HL-60 (cell line): Measurements from ENCODE around the gene TREH.

Experiments used
- DNase-seq, 2 experiments: peaks; one replicate each; pipeline ENCODE4 v3.0.0-alpha.2; 2010 to 2020; ENCODE audit warnings: low read depth in 1 of 2, low spot score in 1 of 2
- H3K27ac ChIP-seq: fragments of 250-450 bp; sonication (Bioruptor Pico); replicated peaks from 2 replicates; pipeline ENCODE4 v1.5.1; 2020; ENCODE audit warnings: mild to moderate bottlenecking, moderate library complexity
- H3K27me3 ChIP-seq: fragments of 250-450 bp; sonication (Bioruptor Pico); 2 replicates; pipeline ENCODE4 v1.5.1; 2021; ENCODE audit warnings: mild to moderate bottlenecking, moderate library complexity; ENCODE audit not compliant: insufficient read depth, poor library complexity, severe bottlenecking
- H3K4me3 ChIP-seq: replicated peaks from 2 replicates; pipeline ENCODE4 v1.5.1; 2011; ENCODE audit warnings: mild to moderate bottlenecking, control low read depth, low read length; ENCODE audit not compliant: insufficient read depth
- GABPA ChIP-seq: IDR thresholded peaks from 2 replicates; pipeline ENCODE4 v1.6.1; 2012; ENCODE audit warnings: low read depth
- POLR2AphosphoS5 ChIP-seq: IDR thresholded peaks from 2 replicates; pipeline ENCODE4 v1.6.1; 2012; ENCODE audit warnings: low read depth
- SPI1 ChIP-seq: IDR thresholded peaks from 2 replicates; pipeline ENCODE4 v1.6.1; 2012; ENCODE audit warnings: low read depth, mild to moderate bottlenecking, borderline replicate concordance
- TF ChIP-seq, protein P1 (sequence below): IDR thresholded peaks from one replicate; pipeline ENCODE4 v1.5.1; 2011; ENCODE audit warnings: low read length, control low read depth, inconsistent platforms; ENCODE audit not compliant: insufficient read depth
- TF ChIP-seq, protein P2 (sequence below): IDR thresholded peaks from 2 replicates; pipeline ENCODE4 v1.6.1; 2012; ENCODE audit warnings: low read depth; ENCODE audit not compliant: insufficient replicate concordance

The TREH gene

DNA sequence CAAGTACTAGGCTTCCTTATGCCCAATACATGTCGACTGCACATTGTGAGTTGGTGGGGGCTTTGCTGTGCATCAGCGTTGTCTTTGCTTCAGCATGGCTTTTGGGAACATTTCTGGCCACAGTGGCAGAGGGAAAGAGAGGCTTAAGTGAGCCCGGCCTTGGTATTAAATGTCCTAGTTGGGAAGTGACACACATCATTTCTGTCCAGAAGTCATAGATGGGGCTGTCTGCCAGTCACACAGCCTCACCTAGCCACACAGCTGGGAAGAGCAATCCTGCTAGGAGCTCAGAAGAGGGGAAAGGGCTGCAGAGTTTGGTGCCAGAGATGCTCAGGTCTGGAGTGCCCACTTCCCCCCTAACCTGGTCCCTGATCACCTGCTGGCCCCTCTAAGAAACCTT, 27.6 kb downstream of the TREH start:
- TF ChIP-seq, protein P1, sequence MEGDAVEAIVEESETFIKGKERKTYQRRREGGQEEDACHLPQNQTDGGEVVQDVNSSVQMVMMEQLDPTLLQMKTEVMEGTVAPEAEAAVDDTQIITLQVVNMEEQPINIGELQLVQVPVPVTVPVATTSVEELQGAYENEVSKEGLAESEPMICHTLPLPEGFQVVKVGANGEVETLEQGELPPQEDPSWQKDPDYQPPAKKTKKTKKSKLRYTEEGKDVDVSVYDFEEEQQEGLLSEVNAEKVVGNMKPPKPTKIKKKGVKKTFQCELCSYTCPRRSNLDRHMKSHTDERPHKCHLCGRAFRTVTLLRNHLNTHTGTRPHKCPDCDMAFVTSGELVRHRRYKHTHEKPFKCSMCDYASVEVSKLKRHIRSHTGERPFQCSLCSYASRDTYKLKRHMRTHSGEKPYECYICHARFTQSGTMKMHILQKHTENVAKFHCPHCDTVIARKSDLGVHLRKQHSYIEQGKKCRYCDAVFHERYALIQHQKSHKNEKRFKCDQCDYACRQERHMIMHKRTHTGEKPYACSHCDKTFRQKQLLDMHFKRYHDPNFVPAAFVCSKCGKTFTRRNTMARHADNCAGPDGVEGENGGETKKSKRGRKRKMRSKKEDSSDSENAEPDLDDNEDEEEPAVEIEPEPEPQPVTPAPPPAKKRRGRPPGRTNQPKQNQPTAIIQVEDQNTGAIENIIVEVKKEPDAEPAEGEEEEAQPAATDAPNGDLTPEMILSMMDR = no peak
- TF ChIP-seq GABPA (no peak), SPI1 (no peak), POLR2AphosphoS5 (no peak)
- TF ChIP-seq, protein P2, sequence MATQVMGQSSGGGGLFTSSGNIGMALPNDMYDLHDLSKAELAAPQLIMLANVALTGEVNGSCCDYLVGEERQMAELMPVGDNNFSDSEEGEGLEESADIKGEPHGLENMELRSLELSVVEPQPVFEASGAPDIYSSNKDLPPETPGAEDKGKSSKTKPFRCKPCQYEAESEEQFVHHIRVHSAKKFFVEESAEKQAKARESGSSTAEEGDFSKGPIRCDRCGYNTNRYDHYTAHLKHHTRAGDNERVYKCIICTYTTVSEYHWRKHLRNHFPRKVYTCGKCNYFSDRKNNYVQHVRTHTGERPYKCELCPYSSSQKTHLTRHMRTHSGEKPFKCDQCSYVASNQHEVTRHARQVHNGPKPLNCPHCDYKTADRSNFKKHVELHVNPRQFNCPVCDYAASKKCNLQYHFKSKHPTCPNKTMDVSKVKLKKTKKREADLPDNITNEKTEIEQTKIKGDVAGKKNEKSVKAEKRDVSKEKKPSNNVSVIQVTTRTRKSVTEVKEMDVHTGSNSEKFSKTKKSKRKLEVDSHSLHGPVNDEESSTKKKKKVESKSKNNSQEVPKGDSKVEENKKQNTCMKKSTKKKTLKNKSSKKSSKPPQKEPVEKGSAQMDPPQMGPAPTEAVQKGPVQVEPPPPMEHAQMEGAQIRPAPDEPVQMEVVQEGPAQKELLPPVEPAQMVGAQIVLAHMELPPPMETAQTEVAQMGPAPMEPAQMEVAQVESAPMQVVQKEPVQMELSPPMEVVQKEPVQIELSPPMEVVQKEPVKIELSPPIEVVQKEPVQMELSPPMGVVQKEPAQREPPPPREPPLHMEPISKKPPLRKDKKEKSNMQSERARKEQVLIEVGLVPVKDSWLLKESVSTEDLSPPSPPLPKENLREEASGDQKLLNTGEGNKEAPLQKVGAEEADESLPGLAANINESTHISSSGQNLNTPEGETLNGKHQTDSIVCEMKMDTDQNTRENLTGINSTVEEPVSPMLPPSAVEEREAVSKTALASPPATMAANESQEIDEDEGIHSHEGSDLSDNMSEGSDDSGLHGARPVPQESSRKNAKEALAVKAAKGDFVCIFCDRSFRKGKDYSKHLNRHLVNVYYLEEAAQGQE = no peak
- Histone ChIP-seq H3K4me3 (no peak overlapping the region), H3K27ac (no peak overlapping the region), H3K27me3 (peaks cover 3% of the 10 kb centered on the region)
- DNase-seq = no peak

DNA sequence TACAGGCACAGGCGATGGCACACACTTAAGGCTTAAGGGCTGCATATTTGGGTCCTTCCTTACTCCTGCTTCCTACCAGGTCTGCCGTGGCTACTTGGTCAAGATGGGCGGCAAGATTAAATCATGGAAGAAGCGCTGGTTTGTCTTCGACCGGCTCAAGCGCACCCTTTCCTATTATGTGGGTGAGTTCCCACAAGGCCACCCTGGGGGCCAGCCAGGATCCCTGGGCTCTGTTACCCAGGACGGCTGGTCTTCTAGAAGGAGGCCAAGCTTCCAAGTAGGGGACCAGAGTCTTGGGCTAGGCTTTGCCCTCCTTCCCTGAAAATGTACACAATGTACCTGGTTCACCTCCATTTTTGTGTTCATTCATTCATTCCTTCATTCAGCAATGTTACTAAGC, 29.1 kb downstream of the TREH start:
- DNase-seq = no peak
- Histone ChIP-seq H3K27ac (no peak overlapping the region), H3K4me3 (no peak overlapping the region), H3K27me3 (peaks cover 5% of the 10 kb centered on the region)
- TF ChIP-seq, protein P1 = no peak
- no peak for TF ChIP-seq POLR2AphosphoS5
- TF ChIP-seq, protein P2 = no peak

DNA sequence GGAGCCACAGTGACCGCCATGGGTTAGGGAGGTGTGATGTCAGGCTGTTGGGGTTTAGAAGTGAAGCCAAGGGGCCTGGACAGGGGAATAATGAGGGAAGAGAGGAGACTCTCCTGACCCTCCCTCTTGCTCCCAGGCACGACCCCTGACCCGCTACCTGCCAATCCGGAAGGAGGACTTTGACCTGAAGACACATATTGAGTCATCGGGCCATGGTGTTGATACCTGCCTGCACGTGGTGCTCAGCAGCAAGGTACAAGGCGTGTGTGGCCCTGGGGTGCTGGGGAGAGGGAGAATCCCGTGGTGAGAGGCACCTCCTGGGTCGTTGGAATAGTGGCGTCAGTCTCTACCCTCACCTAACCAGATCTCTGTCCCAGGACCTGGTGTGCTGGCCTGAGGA, 29.5 kb downstream of the TREH start:
- no peak for DNase-seq
- H3K4me3 ChIP-seq = no peak overlapping the region
- no peak overlapping the region for H3K27ac ChIP-seq
- peaks cover 5% of the 10 kb centered on the region for H3K27me3 ChIP-seq
- TF ChIP-seq, protein P1 = no peak
- TF ChIP-seq SPI1 = no peak
- no peak for TF ChIP-seq POLR2AphosphoS5

DNA sequence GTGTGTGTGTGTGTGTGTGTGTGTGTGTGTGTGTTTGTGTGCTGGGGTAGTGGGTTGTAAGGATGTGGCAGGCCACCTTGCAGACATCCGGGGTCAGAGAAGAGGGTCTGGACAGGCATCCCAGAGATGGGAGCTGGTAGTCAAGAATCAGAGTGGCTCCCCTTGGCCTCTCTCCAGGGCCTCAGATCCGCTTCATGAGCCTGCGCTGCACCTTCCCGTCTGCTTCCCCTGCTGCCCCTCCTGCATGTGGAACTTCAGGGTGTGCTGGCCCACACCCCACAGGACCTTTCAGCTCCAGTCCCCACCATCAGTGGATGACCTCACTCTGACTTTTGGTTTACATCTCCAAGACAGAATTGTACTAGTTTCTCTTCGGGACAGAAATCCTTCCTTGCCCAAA, 31.2 kb downstream of the TREH start:
- DNase-seq = no peak
- no peak overlapping the region for H3K27ac ChIP-seq
- H3K4me3 ChIP-seq = no peak overlapping the region
- TF ChIP-seq, protein P1 = no peak
- TF ChIP-seq, protein P2 = no peak
- TF ChIP-seq POLR2AphosphoS5 = no peak
- no peak for TF ChIP-seq SPI1
- no peak for TF ChIP-seq GABPA
- peaks cover 5% of the 10 kb centered on the region for H3K27me3 ChIP-seq
